Measurements from ENCODE around the gene KIF23.

The KIF23 gene

GRCh38 chr15:69468241-69469121, 54.3 kb downstream of the KIF23 start:
- DNase-seq, result peak; percentile 92

- DNase-seq, result no peak
Observed at GRCh38 chr15:69469467-69470201, 55.5 kb downstream of the KIF23 start.

GRCh38 chr15:69472046-69472445, 57.9 kb downstream of the KIF23 start:
- DNase-seq, result no peak

GRCh38 chr15:69472562-69472961, 58.4 kb downstream of the KIF23 start:
- DNase-seq, result no peak

GRCh38 chr15:69474291-69474690, 60.1 kb downstream of the KIF23 start:
- DNase-seq, result no peak

- DNase-seq, result no peak
Observed at GRCh38 chr15:69474846-69475455, 60.8 kb downstream of the KIF23 start.

- DNase-seq, result peak; percentile 72
Observed at GRCh38 chr15:69475769-69476358, 61.7 kb downstream of the KIF23 start.

- no peak for DNase-seq
Observed at GRCh38 chr15:69476704-69477473, 62.7 kb downstream of the KIF23 start.

- DNase-seq, result peak; percentile 33
Observed at GRCh38 chr15:69478259-69478781, 64.2 kb downstream of the KIF23 start.

- no peak for DNase-seq
Observed at GRCh38 chr15:69479081-69479480, 64.9 kb downstream of the KIF23 start.

GRCh38 chr15:69479971-69480370, 65.8 kb downstream of the KIF23 start:
- no peak for DNase-seq

- no peak for DNase-seq
Observed at GRCh38 chr15:69480932-69481331, 66.8 kb downstream of the KIF23 start.

GRCh38 chr15:69482686-69483256, 68.6 kb downstream of the KIF23 start:
- DNase-seq, result no peak

- DNase-seq, result no peak
Observed at GRCh38 chr15:69484837-69485236, 70.7 kb downstream of the KIF23 start.

GRCh38 chr15:69486481-69487110, 72.4 kb downstream of the KIF23 start:
- DNase-seq, result no peak

GRCh38 chr15:69489073-69489571, 75.0 kb downstream of the KIF23 start:
- no peak for DNase-seq

GRCh38 chr15:69490356-69491037, 76.3 kb downstream of the KIF23 start:
- DNase-seq, result no peak

- no peak for DNase-seq
Observed at GRCh38 chr15:69491038-69491505, 76.9 kb downstream of the KIF23 start.

GRCh38 chr15:69493406-69493805, 79.3 kb downstream of the KIF23 start:
- DNase-seq, result no peak

- no peak for DNase-seq
Observed at GRCh38 chr15:69496001-69496400, 81.9 kb downstream of the KIF23 start.
